GM12878 (cell line): ENCODE measurements around the gene IFNL1. TPM values are rescaled to one million over a fixed set of nuclear protein-coding genes. Genes with fewer than 3 reads are reported as not detected.

ENCODE experiments used
- ATAC-seq: fragments of 200-7000 bp; cut with Tn5 transposase; 3 replicates; pipeline ENCODE4 v1.9.1; 2020; ENCODE audit warnings: mild to moderate bottlenecking, moderate library complexity
- BruUV-seq: library from RNA; stranded (reverse); fragments of 400-500 nt; replicated peaks from 2 replicates; lab custom pipeline; 2021; lab: Mats Ljungman, UMichigan
- CTCF ChIA-PET: fragments of 300-600 bp; sonication (Branson Sonifier 250); formaldehyde crosslinking; extraction: SDS; loops from one replicate; lab custom pipeline; 2021; ENCODE audit warnings: inconsistent platforms; lab: Yijun Ruan, JAX
- POLR2A ChIA-PET: fragments of 350-600 bp; formaldehyde crosslinking; extraction: SDS; loops from one replicate; lab custom pipeline; 2021; ENCODE audit warnings: inconsistent platforms; lab: Charles Lee
- RAD21 ChIA-PET: fragments of 300-600 bp; sonication (Branson Sonifier 250); formaldehyde crosslinking; loops from one replicate; lab custom pipeline; 2023; ENCODE audit warnings: antibody characterized with exemption; ENCODE audit not compliant: unreplicated experiment; lab: Charles Lee
- SMC1A ChIA-PET: fragments of 300-600 bp; sonication (Branson Sonifier 250); formaldehyde crosslinking; loops from one replicate; lab custom pipeline; 2023; ENCODE audit not compliant: unreplicated experiment, uncharacterized antibody; lab: Charles Lee
- DNase-seq: peaks from one replicate; pipeline ENCODE4 v3.0.0-alpha.2; 2011; ENCODE audit warnings: low read depth, low spot score
- FAIRE-seq: peaks from 3 replicates; lab custom pipeline; 2011; peaks lifted over from hg19 to GRCh38; lab: Jason Lieb, UNC
- H2AFZ ChIP-seq: 2 replicates; pipeline ENCODE4 v1.6.0; 2011; ENCODE audit warnings: low read depth, low read length, control low read depth; ENCODE audit not compliant: control insufficient read depth
- H3K27ac ChIP-seq: 2 replicates; pipeline ENCODE4 v1.5.1; 2011; ENCODE audit warnings: control low read depth; ENCODE audit not compliant: control insufficient read depth, insufficient read depth
- H3K27me3 ChIP-seq, 2 experiments: replicated peaks in 1 of 2; 2 replicates each; pipeline versions ENCODE4 v1.6.0 to v1.6.1; 2011; ENCODE audit warnings: low read length in 1 of 2; ENCODE audit not compliant: control insufficient read depth in 2 of 2, insufficient read depth in 2 of 2
- H3K36me3 ChIP-seq, 2 experiments: 2 replicates each; pipeline ENCODE4 v1.5.1; 2011; ENCODE audit warnings: low read length in 1 of 2; ENCODE audit not compliant: control insufficient read depth in 2 of 2, insufficient read depth in 2 of 2
- H3K4me1 ChIP-seq: 2 replicates; pipeline ENCODE4 v1.6.1; 2011; ENCODE audit warnings: mild to moderate bottlenecking, low read length, moderate library complexity, mixed read lengths; ENCODE audit not compliant: control insufficient read depth, insufficient read depth
- H3K4me2 ChIP-seq: 2 replicates; pipeline ENCODE4 v1.6.0; 2011; ENCODE audit warnings: control low read depth; ENCODE audit not compliant: control insufficient read depth, insufficient read depth
- H3K4me3 ChIP-seq: fragments of 200-600 bp; sonication (generic); 2 replicates; pipeline ENCODE4 v1.5.1; 2016
- H3K79me2 ChIP-seq: 2 replicates; pipeline ENCODE4 v1.6.0; 2011; ENCODE audit warnings: low read length; ENCODE audit not compliant: control insufficient read depth, insufficient read depth
- H3K9ac ChIP-seq: 2 replicates; pipeline ENCODE4 v1.8.0; 2011; ENCODE audit warnings: low read length, control low read depth, mixed read lengths; ENCODE audit not compliant: control insufficient read depth, insufficient read depth
- H3K9me3 ChIP-seq: replicated peaks from 3 replicates; pipeline ENCODE4 v1.5.1; 2011; ENCODE audit warnings: mild to moderate bottlenecking, low read length; ENCODE audit not compliant: control insufficient read depth, insufficient read depth
- H4K20me1 ChIP-seq: 2 replicates; pipeline ENCODE4 v1.6.0; 2011; ENCODE audit not compliant: control insufficient read depth, insufficient read depth
- ASH2L ChIP-seq: fragments of 300-600, 200-600 bp; sonication (generic); IDR thresholded peaks from 2 replicates; pipeline ENCODE4 v1.6.1; 2017; ENCODE audit warnings: low read depth, mild to moderate bottlenecking, borderline replicate concordance
- CREB1 ChIP-seq: IDR thresholded peaks from 2 replicates; pipeline ENCODE4 v1.6.1; 2012; ENCODE audit warnings: low read depth, mild to moderate bottlenecking, inconsistent platforms
- HDAC2 ChIP-seq: fragments of 200-600 bp; sonication (generic); IDR thresholded peaks from 2 replicates; pipeline ENCODE4 v1.6.1; 2017
- NFYA ChIP-seq: IDR thresholded peaks from 2 replicates; pipeline ENCODE4 v1.6.1; 2011; ENCODE audit warnings: low read depth, mild to moderate bottlenecking, low read length, improper control_type of control experiment, borderline replicate concordance
- PKNOX1 ChIP-seq: fragments of 450-650 bp; IDR thresholded peaks from 2 replicates; pipeline ENCODE4 v1.6.1; 2016; ENCODE audit warnings: mild to moderate bottlenecking
- RUNX3 ChIP-seq: IDR thresholded peaks from 2 replicates; pipeline ENCODE4 v1.6.1; 2012; ENCODE audit warnings: low read length, inconsistent platforms
- SIN3A ChIP-seq: IDR thresholded peaks from 2 replicates; pipeline ENCODE4 v1.6.1; 2012; ENCODE audit warnings: low read depth, low read length, improper control_type of control experiment
- SIX5 ChIP-seq: IDR thresholded peaks from 2 replicates; pipeline ENCODE4 v1.6.1; 2011; ENCODE audit warnings: mild to moderate bottlenecking, low read depth, low read length, moderate library complexity; ENCODE audit not compliant: severe bottlenecking
- SMAD5 ChIP-seq: IDR thresholded peaks from 2 replicates; pipeline ENCODE4 v1.6.1; 2016; ENCODE audit warnings: antibody characterized with exemption, low read depth
- YBX1 ChIP-seq: fragments of 450-650 bp; IDR thresholded peaks from 2 replicates; pipeline ENCODE4 v1.6.1; 2016; ENCODE audit warnings: antibody characterized with exemption
- ZBTB11 ChIP-seq: fragments of 450-650 bp; formaldehyde crosslinking; IDR thresholded peaks from 2 replicates; pipeline ENCODE4 v1.5.0; 2022; ENCODE audit warnings: mild to moderate bottlenecking, missing genetic modification characterization
- ZNF24 ChIP-seq: fragments of 450-650 bp; IDR thresholded peaks from 2 replicates; pipeline ENCODE4 v1.6.1; 2017; ENCODE audit warnings: antibody characterized with exemption, mild to moderate bottlenecking
- whole genome bisulfite sequencing: methylation state at CpG from one replicate; pipeline ENCODE4 v1.1.6; 2016; ENCODE audit warnings: low lambda C conversion rate; ENCODE audit not compliant: insufficient replicate concordance, insufficient coverage; ENCODE audit errors: missing lambda C conversion rate; 5-methylcytosine and 5-hydroxymethylcytosine counted together
- in situ Hi-C: fragments of 300-500 bp; cut with MboI; formaldehyde crosslinking; loops from 9 replicates; pipeline ENCODE4 v1.14.3; 2018; ENCODE audit warnings: mixed read lengths
- intact Hi-C: fragments of 100-400 bp; cut with micrococcal nuclease; formaldehyde crosslinking; loops from one replicate; pipeline ENCODE4 v1.14.2; 2022; ENCODE audit not compliant: unreplicated experiment
- polyA plus RNA-seq, 11 experiments: library from polyadenylated mRNA; depleted of rRNA in 4 of 11; unstranded in 6 of 11; stranded (reverse) in 5 of 11; fragments of >200 nt; fragmentation: Nextera tagmentation in 4 of 11; fragmentation: Illumina TruSeq in 1 of 11; extraction: Ambion mirVana in 4 of 11; extraction: Trizol in 1 of 11; gene quantifications; 1 replicate in 1 of 11; 2 replicates in 10 of 11; pipeline versions ENCODE4 v1.2.1 to v1.2.3, GENCODE V29; 2011 to 2016; ENCODE audit warnings: inconsistent platforms in 2 of 11, missing spikeins in 2 of 11, low read depth in 1 of 11
- total RNA-seq, 4 experiments: library from RNA; depleted of rRNA in 3 of 4; stranded (reverse); fragments of >200 nt in 3 of 4; fragmentation: Illumina TruSeq in 1 of 4; extraction: Trizol in 1 of 4; gene quantifications; 2 replicates each; pipeline versions ENCODE4 v1.2.1 to v1.2.3, GENCODE V29; 2013 to 2021
- TF ChIP-seq, protein P1 (sequence below): IDR thresholded peaks from 2 replicates; pipeline ENCODE4 v1.6.1; 2012; ENCODE audit warnings: low read depth, low read length, improper control_type of control experiment
- TF ChIP-seq, protein P2 (sequence below): fragments of 450-650 bp; IDR thresholded peaks from 2 replicates; pipeline ENCODE4 v1.6.1; 2017; ENCODE audit warnings: low read depth, mild to moderate bottlenecking, moderate library complexity

The IFNL1 gene
- total and polyA plus RNA-seq, 10 of the 15 experiments (the other 5 are each of a cell fraction or from before 2014, with no cell fraction given), result not detected

- ChIA-PET RAD21 (no interaction called here), CTCF (no interaction called here), POLR2A (no interaction called here), SMC1A (no interaction called here)
- no peak for ATAC-seq
- no peak overlapping the region for H3K27ac ChIP-seq
- no peaks in the 10 kb centered on the region for H3K4me1 ChIP-seq
- H3K9ac ChIP-seq, result no peak overlapping the region
- BruUV-seq, result no TSS peak
- H3K79me2 ChIP-seq, result no peaks in the 10 kb centered on the region
- no peaks in the 10 kb centered on the region; the same call in 2 of the 3 replicates for H3K9me3 ChIP-seq
- H2AFZ ChIP-seq, result no peak overlapping the region
- H3K36me3 ChIP-seq, result no peaks in the 10 kb centered on the region
- no peak for FAIRE-seq
- in situ Hi-C loops (no loop called here), intact Hi-C loops (no loop called here)
- H3K4me3 ChIP-seq, result no peak overlapping the region
- H3K27me3 ChIP-seq, result peaks cover 0 to 1% of the 10 kb centered on the region in 2 experiments; a peak in 2 of 4 replicates
- DNase-seq, result no peak
- no peaks in the 10 kb centered on the region for H4K20me1 ChIP-seq
- 59% methylated on average over 5 of the region's 5 CpGs for WGBS
- no peak overlapping the region for H3K4me2 ChIP-seq
- TF ChIP-seq HDAC2 (no peak), RUNX3 (no peak), ZNF24 (no peak), YBX1 (no peak), ASH2L (no peak), SMAD5 (no peak), NFYA (no peak), PKNOX1 (no peak), SIX5 (no peak), CREB1 (no peak), SIN3A (no peak), ZBTB11 (CRISPR knock-in tag) (no peak)
- TF ChIP-seq, protein P1, sequence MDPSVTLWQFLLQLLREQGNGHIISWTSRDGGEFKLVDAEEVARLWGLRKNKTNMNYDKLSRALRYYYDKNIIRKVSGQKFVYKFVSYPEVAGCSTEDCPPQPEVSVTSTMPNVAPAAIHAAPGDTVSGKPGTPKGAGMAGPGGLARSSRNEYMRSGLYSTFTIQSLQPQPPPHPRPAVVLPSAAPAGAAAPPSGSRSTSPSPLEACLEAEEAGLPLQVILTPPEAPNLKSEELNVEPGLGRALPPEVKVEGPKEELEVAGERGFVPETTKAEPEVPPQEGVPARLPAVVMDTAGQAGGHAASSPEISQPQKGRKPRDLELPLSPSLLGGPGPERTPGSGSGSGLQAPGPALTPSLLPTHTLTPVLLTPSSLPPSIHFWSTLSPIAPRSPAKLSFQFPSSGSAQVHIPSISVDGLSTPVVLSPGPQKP, result no peak
- TF ChIP-seq, protein P2, sequence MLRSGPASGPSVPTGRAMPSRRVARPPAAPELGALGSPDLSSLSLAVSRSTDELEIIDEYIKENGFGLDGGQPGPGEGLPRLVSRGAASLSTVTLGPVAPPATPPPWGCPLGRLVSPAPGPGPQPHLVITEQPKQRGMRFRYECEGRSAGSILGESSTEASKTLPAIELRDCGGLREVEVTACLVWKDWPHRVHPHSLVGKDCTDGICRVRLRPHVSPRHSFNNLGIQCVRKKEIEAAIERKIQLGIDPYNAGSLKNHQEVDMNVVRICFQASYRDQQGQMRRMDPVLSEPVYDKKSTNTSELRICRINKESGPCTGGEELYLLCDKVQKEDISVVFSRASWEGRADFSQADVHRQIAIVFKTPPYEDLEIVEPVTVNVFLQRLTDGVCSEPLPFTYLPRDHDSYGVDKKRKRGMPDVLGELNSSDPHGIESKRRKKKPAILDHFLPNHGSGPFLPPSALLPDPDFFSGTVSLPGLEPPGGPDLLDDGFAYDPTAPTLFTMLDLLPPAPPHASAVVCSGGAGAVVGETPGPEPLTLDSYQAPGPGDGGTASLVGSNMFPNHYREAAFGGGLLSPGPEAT, result no peak
Observed at GRCh38 chr19:39276740-39277139, 19.5 kb upstream of the IFNL1 start.
